Measurements from ENCODE around the gene GRPEL1. TPM values are rescaled to one million over a fixed set of nuclear protein-coding genes. Genes with fewer than 3 reads are reported as not detected.
"Not testable (repeated sequence)": the region's sequence is repeated elsewhere in the genome, so short reads cannot be mapped to it uniquely, and the experiment has no call there.

The GRPEL1 gene
- 55.4 and 84.6 TPM in 2 replicates for total RNA-seq

DNA sequence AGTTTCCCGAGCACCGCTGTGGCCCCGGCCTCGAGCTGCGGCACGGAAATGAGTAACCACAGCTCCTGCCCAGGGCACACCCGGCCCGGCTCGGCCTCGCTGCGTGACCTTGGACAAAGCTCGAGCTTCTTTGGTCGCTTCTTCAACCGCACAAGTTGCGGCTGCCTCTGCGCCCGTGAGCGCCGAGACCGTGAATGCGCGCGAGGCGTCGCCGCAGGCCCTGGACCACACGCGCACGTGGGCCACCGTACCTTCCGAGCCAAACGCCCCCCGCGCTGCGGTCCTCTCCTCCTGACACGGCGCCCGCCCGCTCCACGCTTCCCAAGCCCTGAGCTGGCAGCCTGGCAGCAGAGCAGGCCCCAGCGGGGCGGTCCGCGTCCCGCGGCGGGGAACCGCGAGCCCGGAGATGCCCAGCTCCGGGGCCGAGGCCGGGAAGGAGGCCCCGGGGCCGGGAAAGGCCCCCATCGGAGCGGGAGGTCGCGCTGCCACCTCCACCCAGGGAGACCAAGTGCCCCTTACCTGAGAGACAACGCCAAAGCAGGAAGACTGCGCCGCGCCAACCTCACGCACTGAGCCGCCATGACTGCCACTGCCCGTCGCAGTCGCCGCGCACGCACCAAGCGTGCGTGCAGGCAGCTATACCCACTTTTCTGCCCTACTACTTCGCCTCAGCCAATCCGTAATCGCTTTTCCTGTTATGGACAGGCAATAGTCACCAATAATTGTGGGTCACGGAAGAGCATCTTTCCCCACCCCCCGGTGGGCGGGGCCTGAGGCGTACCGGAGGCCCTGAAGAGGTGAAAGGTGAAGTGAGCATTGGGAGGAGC lies at the start of gene GRPEL1:
Gene GRPEL1 (minus strand): TSS at position 613 of the 827 bp plus-strand sequence. CDS start 32 bp downstream, at position 581.
- DNase-seq (ENCODE audit: low read depth, low spot score), result peak; percentile 96

DNA sequence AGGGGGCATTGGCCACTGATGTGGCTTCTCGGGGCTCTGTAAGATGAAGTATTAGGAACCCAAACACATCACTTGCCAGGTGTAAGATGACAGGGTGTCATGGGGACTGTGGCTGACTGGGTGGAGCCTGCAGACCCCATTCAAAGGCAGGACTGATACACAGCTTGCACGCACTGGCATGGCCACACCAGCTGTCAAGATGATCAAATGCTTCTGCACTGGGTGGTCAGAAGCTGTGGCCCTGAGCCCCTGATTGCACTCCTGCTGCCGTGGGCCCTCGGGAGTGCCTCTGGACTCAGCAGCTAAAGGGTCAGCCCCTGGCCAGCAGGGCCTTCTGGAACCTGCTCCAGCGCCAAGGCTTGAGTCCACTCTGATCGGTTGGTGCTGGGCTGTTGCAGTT lies 48.8 kb upstream of the GRPEL1 start:
- no peak for DNase-seq (ENCODE audit: low read depth, low spot score)

DNA sequence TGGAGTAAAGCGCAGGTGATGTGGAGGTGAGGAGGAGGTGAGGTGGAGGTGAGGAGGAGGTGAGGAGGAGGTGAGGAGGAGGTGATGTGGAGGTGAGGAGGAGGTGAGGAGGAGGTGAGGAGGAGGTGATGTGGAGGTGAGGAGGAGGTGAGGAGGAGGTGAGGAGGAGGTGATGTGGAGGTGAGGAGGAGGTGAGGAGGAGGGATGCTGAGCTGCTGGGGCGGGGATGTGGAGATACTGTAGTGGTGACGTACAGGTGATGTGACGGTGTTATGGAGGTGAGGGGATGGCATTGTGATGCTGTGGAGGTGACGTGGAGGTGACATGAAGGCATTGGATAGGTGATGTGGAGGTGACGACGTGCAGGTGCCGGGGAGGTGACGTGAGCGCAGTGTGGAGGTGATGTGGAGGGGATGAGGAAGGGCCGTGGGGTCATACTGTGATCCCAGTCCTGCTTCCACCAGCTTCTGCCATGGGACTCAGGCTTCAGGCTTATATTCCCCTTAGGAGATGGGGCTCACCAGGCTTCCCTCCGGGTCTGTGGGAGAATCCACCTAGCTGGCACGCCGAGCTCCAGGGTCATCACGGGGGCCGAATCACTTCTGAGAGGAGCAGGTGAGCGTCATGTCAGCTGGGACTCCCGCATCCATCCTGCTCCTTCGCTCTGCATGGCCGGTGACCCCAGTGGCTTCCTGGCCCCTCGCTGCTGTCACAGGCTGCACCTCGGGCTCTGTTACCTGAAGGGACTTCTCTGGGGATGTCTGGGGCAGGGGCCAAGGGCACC lies 47.9 kb upstream of the GRPEL1 start:
- no peak for DNase-seq (ENCODE audit: low read depth, low spot score)

DNA sequence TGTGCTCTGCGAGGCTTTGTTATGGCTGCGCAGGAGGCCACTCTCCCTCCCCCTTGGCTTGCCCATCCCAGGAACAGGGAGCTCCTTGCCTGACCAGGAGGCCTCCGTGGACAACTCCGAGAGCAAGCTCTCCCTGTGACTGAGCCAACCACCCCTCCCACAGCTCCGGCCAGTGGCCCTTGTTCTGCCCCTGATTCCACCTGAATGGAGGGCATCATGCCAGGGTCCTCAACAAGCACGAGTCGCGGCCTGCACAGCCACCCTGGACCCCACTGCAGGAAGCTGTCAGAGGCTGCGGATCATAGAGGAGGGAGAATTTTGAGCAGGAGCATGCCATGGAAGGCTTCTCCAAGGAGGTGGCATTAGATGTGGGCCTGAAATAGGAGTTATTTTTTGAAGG lies 44.8 kb upstream of the GRPEL1 start:
- no peak for DNase-seq (ENCODE audit: low read depth, low spot score)

- no peak for DNase-seq (ENCODE audit: low read depth, low spot score)
Observed at GRCh38 chr4:7111441-7111840, 43.6 kb upstream of the GRPEL1 start.

DNA sequence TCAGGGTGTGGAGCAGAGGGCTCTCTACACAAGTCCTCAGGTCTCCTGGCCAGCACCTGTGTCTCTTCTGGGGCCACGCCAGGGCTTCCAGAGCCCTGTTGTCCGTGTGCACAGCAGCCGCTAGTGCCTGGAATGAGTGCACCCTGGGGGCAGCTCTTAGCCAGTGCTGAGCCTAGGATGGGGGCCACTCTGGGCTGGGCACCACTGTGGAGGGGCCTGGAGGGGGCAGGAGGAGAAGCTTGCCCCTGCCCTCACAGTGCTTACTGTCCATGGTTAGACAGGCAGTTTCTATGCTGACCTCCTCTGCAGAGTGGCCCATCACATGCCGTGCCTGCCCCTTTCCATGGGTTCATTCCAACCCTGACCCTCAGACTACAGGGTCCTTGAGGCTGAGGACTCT lies 42.7 kb upstream of the GRPEL1 start:
- no peak for DNase-seq (ENCODE audit: low read depth, low spot score)

DNA sequence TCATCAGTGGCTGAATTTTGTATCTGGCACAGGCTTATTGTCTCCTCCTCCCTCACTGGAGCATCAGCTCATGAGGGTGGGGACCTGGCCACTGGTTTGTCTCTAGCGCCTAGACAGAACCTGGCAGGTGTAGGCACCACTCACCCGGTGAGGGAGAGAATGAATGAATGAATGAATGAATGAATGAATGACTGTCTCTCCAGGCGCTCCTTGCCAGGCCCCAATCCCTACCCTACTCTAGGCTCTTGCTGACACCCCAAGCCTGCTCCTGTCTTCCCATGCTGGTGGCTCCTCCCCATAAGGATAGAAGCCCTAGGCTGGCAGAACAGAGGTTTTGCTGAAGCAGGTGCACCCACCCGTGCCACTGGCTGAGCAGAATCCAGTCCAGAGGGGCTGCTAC lies 41.3 kb upstream of the GRPEL1 start:
- no peak for DNase-seq (ENCODE audit: low read depth, low spot score)

DNA sequence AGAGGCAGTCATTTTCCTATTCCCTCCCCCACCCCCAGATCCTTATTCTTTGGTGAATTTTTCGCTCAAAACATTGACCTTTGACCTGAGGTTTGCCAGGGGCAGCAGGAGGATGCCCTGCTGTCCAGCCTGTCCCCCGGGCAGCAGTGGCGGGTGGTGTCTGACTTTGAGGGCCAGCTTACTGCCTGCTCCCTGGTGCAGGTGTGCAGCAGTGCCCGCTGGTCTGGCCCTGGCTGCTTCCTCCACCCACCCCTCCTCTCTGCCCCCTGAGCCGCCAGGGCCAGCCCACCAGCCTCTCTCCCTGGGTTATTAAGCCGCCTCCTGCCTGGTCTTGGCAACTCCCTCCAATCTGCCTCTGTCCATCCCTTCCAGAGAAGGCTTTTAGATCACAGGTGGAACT lies 40.8 kb upstream of the GRPEL1 start:
- DNase-seq (ENCODE audit: low read depth, low spot score), result no peak

GRCh38 chr4:7108046-7108625 lies 40.3 kb upstream of the GRPEL1 start:
- DNase-seq (ENCODE audit: low read depth, low spot score), result no peak

DNA sequence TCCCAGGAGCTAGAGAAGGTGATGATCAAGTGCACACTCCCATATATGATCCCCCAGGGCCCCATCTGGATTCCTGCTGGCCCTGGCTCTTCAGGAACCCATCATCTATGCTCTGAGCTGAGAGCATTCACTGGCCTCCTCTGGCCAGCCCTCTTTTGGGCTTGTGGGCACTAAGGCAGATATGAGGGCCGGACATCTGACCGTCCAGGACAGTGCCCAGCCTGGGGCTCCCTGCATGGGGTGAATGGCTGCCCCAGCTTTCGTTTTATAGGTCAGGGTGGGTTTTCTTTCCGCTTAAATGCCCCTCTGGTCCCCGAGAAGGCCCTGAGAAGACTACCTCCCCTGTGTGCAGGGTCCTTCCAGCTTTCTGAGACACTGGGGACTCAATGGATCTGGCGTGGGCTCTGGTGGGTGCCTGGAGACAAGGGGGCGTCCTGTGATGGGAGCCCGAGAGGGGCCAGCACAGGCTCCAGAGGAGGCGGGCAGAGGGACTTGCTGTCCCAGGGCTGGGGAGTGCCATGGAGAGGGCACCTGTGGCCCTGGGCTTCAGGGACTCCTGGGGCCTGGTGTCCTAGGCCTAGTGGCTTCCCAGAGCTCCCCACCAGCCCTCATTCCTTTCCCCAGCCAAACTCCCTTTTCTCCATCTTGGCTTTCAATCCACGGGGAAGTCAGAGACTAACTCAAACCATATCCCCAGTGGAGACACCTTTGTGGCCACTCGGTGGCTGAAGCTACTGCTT lies 39.5 kb upstream of the GRPEL1 start:
- no peak for DNase-seq (ENCODE audit: low read depth, low spot score)

GRCh38 chr4:7105276-7105675 lies 37.4 kb upstream of the GRPEL1 start:
- no peak for DNase-seq (ENCODE audit: low read depth, low spot score)

DNA sequence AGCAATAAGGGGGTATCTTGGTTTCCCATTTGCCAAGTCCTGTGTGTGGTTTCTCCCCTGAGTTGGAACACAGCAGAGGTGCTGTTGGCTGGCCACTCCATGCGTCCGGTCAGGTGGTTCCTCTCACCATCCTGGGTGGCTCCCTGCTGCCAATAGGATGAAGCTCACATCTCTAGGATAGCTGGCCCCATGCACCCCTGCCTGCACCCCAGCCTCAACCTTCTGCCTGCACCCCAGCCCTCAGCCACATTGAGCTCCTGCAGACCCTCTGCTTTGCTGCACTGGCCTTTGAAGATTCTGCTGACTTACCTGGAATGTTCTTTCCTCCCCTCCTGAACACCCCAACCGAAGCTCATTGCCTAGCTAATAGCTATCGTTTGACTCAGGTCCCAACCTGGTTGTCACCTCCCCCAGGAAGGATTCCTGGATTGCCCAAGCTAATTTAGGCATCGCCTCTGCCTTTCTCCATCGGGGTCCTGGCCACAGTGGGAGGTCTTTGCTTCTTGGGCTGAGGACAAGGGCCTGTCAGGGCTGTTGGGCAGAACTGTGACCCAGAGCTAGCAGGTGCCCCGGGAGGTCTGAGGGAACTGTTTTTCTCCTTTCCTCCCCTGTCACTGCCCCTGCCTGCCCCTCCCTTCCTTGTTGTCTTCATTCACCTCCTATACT lies 36.6 kb upstream of the GRPEL1 start:
- no peak for DNase-seq (ENCODE audit: low read depth, low spot score)

GRCh38 chr4:7103607-7104365 lies 35.9 kb upstream of the GRPEL1 start:
- DNase-seq (ENCODE audit: low read depth, low spot score), result no peak

DNA sequence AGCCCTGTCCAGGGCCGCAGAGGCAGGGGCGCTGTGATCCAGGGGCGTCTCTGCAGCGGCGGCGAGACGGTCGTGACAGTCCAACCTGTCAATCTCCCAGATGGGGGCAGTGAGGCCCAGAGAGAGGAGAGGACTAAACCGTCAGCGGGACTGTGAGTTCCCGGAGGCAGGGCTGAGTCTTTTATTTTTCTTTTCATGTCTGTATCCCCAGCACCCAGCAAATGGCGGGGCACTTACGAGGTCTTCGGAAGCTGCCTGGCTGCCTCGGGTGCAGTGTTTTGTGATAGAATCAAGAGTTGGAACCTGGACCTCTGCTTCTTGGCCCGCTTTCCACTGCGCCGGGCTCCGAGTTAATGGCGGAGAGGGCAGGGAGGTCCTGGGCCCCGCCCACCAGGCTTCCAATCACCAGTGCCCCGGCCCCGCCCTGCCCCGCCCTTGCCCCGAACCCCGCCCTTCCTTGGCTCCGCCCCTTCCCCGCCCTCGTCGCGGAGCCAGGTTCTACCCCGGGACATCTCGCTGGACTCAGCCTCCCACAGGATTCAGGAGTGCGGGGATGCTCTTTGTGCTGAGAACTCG lies 35.3 kb upstream of the GRPEL1 start:
- DNase-seq (ENCODE audit: low read depth, low spot score), result no peak

- DNase-seq (ENCODE audit: low read depth, low spot score), result not testable (repeated sequence)
Observed at GRCh38 chr4:7102516-7102909, 34.6 kb upstream of the GRPEL1 start.

DNA sequence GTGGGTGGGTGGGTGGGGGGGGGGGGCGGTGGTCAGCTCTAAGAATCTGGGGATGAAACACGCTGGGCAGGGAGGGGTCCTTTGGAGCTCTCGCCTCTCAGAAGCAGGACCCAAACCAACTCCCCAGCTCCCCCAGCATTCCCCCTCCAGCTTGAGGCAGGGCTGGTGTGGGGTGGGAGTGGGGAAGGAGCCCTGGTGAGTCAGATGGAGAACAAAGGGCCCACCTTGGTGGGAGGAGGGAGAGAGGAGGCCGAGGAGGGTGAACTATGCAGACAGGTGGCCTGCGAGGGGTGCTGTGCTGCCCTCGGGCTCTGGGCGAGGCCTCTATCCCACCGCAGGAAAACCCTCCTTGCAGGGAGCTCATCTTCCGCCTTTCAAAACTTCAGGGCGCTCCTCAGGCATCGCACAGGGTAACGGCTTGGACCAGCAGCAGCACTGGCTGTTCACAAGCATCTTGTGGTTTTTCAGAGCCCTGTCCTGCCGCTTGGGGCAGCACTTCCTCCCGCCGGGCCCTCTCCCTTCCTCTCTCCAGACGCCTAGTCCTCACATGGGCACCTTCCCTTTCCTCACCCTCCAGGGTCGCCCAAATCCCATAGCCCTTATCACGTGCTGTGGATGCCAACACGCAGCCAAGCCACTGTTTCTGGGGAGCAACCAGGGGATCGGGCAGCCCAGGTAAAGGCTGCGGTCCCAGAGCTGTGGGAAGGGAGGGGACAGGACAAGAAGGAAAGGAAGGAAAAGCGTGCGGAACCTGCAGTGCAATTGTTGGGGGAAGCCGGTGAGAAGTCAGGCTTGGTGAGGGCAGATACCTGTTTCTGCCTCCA lies 34.0 kb upstream of the GRPEL1 start:
- no peak for DNase-seq (ENCODE audit: low read depth, low spot score)

GRCh38 chr4:7096236-7096635 lies 28.4 kb upstream of the GRPEL1 start:
- DNase-seq (ENCODE audit: low read depth, low spot score), result no peak

GRCh38 chr4:7095611-7096155 lies 27.8 kb upstream of the GRPEL1 start:
- DNase-seq (ENCODE audit: low read depth, low spot score), result no peak

DNA sequence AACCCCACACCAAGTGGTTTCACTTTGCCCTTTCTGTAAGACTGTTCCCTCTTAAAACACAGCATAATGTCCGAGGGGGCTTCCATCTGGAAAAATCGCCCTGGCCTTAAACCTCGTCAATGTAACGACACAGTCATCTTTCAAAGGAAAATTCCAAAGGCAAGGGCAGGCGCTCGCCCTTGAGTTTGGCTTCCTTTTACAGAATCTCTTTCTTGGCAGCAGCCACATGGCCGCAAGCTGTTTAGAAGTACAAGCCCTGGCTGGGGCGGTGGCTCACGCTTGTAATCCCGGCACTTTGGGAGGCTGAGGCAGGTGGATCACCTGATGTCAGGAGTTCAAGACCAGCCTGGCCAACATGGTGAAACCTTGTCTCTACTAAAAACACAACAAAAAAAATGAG lies 27.1 kb upstream of the GRPEL1 start:
- no peak for DNase-seq (ENCODE audit: low read depth, low spot score)

All from pulmonary artery endothelial cell (primary cell).